K562 (cell line): ENCODE measurements around the gene SLC13A4. TPM values are rescaled to one million over a fixed set of nuclear protein-coding genes. Genes with fewer than 3 reads are reported as not detected.
A peak's percentile ranks its signal among the peaks of the same experiment; 100 is the strongest.

Experiments used
- CBX8 ChIP-seq: fragments of 200-600 bp; sonication (generic); IDR thresholded peaks from 2 replicates; pipeline ENCODE4 v1.6.1; 2012; ENCODE audit warnings: borderline replicate concordance, mixed run types, low read depth, mild to moderate bottlenecking, moderate library complexity, mixed read lengths, low read length, control low read depth, inconsistent platforms; ENCODE audit not compliant: poor library complexity, severe bottlenecking; ENCODE audit errors: extremely low read depth
- CSDE1 ChIP-seq, 2 experiments: fragments of 450-650 bp; IDR thresholded peaks; 2 replicates each; pipeline ENCODE4 v1.6.1; 2016; ENCODE audit warnings: mild to moderate bottlenecking in 1 of 2
- IFI16 ChIP-seq: fragments of 250-450 bp; sonication (Bioruptor Pico); IDR thresholded peaks from 2 replicates; pipeline ENCODE4 v2.1.2; 2022; ENCODE audit warnings: mild to moderate bottlenecking, inconsistent platforms
- MECOM ChIP-seq: fragments of 250-450 bp; sonication (Bioruptor Pico); IDR thresholded peaks from 2 replicates; pipeline ENCODE4 v1.8.0; 2022; ENCODE audit warnings: inconsistent platforms
- ZKSCAN8 ChIP-seq: fragments of 200-800 bp; sonication (Bioruptor generic); IDR thresholded peaks from 2 replicates; pipeline ENCODE4 v1.6.1; 2016; ENCODE audit warnings: missing genetic modification characterization, missing compliant biosample characterization
- ZNF133 ChIP-seq: fragments of 250-450 bp; sonication (Bioruptor Pico); IDR thresholded peaks from 2 replicates; pipeline ENCODE4 v1.4.0; 2020; ENCODE audit warnings: mild to moderate bottlenecking
- ZNF146 ChIP-seq: IDR thresholded peaks from one replicate; pipeline ENCODE4 v1.6.1; 2018; ENCODE audit warnings: missing compliant biosample characterization; ENCODE audit not compliant: unreplicated experiment
- ZNF174 ChIP-seq: fragments of 250-450 bp; sonication (Bioruptor Pico); IDR thresholded peaks from 2 replicates; pipeline ENCODE4 v1.4.0; 2020; ENCODE audit warnings: mild to moderate bottlenecking
- ZNF263 ChIP-seq: sonication (generic); formaldehyde crosslinking; IDR thresholded peaks from 2 replicates; pipeline ENCODE4 v1.8.0; 2022; ENCODE audit warnings: mild to moderate bottlenecking, missing genetic modification reagents, borderline replicate concordance
- ZNF354B ChIP-seq: fragments of 250-450 bp; sonication (Bioruptor Pico); IDR thresholded peaks from 2 replicates; pipeline ENCODE4 v1.4.0; 2020
- polyA plus RNA-seq, 8 experiments: library from polyadenylated mRNA; depleted of rRNA in 4 of 8; stranded (reverse) in 5 of 8; unstranded in 3 of 8; fragments of >200 nt; fragmentation: Nextera tagmentation in 2 of 8; fragmentation: Illumina TruSeq in 1 of 8; extraction: Ambion mirVana in 2 of 8; extraction: Trizol in 1 of 8; gene quantifications; 2 replicates each; pipeline versions ENCODE4 v1.2.1 to v1.2.3, GENCODE V29; 2011 to 2014; ENCODE audit warnings: inconsistent platforms in 1 of 8, missing spikeins in 1 of 8
- total RNA-seq, 7 experiments: library from RNA; depleted of rRNA in 6 of 7; stranded (reverse); fragments of >200 nt in 6 of 7; fragmentation: Illumina TruSeq in 2 of 7; extraction: Trizol in 2 of 7; gene quantifications; 2 replicates each; pipeline versions ENCODE4 v1.2.1 to v1.2.3, GENCODE V29; 2011 to 2021; ENCODE audit warnings: low replicate concordance in 1 of 7
- TF ChIP-seq, protein P1 (sequence below): fragments of 450-650 bp; formaldehyde crosslinking; IDR thresholded peaks from 2 replicates; pipeline ENCODE4 v1.4.0; 2020; ENCODE audit warnings: mild to moderate bottlenecking, moderate library complexity
- TF ChIP-seq, protein P2 (sequence below): fragments of 450-650 bp; formaldehyde crosslinking; conservative IDR thresholded peaks from 2 replicates; pipeline ENCODE4 v1.4.0; 2022; ENCODE audit warnings: mild to moderate bottlenecking, missing genetic modification characterization
- TF ChIP-seq, protein P3 (sequence below): fragments of 250-450 bp; sonication (Bioruptor Pico); IDR thresholded peaks from 2 replicates; pipeline ENCODE4 v1.5.0; 2020; ENCODE audit warnings: mild to moderate bottlenecking
- TF ChIP-seq, protein P4 (sequence below): fragments of 200-800 bp; sonication (Bioruptor generic); IDR thresholded peaks from 2 replicates; pipeline ENCODE4 v1.6.1; 2017; ENCODE audit warnings: missing genetic modification characterization, missing compliant biosample characterization

Gene SLC13A4
- total and polyA plus RNA-seq, 9 of the 15 experiments (the other 6 are each of a cell fraction or from before 2014, with no cell fraction given): 0.11 to 1.0 (median 0.36) TPM

DNA sequence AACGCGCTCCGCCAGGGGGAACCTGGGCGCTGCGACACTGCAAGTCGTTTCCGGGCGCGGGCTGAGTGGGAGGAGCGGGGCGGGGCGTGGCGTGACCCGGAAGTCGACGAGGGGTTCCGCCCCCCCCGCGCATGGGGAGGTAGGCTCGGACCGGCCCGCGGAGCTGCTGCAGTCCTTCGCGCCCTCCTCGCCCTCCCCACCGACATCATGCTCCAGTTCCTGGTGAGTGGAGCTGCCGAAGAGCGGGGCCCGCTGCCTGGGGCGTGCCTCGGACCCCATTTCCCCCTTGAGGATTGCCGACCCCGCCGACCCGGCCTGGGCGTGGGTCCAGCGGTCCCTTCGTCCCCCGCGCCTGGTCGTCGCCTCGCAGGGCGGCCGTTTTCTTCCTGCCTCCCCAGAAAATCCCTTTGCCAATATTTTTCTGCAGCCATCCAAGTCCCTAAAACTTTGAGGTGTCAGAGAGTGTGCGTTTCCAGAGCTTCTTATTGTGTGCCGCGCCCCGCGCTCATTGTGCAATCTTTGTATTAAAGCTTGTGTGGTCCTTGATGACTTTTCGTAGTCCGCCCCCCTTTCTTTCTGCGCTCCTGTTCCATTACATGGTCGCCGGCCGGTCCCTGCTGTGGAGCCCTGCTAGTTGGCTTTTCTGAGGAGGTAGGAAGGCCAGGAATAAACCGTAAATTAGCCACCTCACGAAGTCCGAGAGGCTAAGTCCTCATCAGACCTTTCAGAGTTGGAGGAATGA, 65.4 kb downstream of the SLC13A4 start, which contains the start of gene STMP1 (continued):
- TF ChIP-seq CBX8 (no peak), ZNF146 (CRISPR knock-in tag) (no peak), ZKSCAN8 (CRISPR knock-in tag) (no peak; the same call in 1 of the 2 replicates), IFI16 (no peak), ZNF174 (CRISPR knock-in tag) (no peak), ZNF354B (CRISPR knock-in tag) (no peak), ZNF133 (no peak), MECOM (CRISPR knock-in tag) (no peak), CSDE1 (IDR thresholded peaks at IDR 0.05) (no peak; a peak in 1 of 4 replicates), ZNF263 (CRISPR knock-in tag) (peak; percentile 77; the same call in 1 of the 2 replicates)
- TF ChIP-seq, protein P1, sequence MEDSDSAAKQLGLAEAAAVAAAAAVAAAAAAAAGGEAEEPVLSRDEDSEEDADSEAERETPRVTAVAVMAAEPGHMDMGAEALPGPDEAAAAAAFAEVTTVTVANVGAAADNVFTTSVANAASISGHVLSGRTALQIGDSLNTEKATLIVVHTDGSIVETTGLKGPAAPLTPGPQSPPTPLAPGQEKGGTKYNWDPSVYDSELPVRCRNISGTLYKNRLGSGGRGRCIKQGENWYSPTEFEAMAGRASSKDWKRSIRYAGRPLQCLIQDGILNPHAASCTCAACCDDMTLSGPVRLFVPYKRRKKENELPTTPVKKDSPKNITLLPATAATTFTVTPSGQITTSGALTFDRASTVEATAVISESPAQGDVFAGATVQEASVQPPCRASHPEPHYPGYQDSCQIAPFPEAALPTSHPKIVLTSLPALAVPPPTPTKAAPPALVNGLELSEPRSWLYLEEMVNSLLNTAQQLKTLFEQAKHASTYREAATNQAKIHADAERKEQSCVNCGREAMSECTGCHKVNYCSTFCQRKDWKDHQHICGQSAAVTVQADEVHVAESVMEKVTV (CRISPR knock-in tag): peak; percentile 58; the same call in 1 of the 2 replicates
- TF ChIP-seq, protein P2, sequence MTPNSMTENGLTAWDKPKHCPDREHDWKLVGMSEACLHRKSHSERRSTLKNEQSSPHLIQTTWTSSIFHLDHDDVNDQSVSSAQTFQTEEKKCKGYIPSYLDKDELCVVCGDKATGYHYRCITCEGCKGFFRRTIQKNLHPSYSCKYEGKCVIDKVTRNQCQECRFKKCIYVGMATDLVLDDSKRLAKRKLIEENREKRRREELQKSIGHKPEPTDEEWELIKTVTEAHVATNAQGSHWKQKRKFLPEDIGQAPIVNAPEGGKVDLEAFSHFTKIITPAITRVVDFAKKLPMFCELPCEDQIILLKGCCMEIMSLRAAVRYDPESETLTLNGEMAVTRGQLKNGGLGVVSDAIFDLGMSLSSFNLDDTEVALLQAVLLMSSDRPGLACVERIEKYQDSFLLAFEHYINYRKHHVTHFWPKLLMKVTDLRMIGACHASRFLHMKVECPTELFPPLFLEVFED (CRISPR knock-in tag): no peak
- TF ChIP-seq, protein P3, sequence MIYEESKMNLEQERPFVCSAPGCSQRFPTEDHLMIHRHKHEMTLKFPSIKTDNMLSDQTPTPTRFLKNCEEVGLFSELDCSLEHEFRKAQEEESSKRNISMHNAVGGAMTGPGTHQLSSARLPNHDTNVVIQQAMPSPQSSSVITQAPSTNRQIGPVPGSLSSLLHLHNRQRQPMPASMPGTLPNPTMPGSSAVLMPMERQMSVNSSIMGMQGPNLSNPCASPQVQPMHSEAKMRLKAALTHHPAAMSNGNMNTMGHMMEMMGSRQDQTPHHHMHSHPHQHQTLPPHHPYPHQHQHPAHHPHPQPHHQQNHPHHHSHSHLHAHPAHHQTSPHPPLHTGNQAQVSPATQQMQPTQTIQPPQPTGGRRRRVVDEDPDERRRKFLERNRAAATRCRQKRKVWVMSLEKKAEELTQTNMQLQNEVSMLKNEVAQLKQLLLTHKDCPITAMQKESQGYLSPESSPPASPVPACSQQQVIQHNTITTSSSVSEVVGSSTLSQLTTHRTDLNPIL: 0 out of 2 replicates have a peak, but pooled peaks have one; percentile 20
- TF ChIP-seq, protein P4, sequence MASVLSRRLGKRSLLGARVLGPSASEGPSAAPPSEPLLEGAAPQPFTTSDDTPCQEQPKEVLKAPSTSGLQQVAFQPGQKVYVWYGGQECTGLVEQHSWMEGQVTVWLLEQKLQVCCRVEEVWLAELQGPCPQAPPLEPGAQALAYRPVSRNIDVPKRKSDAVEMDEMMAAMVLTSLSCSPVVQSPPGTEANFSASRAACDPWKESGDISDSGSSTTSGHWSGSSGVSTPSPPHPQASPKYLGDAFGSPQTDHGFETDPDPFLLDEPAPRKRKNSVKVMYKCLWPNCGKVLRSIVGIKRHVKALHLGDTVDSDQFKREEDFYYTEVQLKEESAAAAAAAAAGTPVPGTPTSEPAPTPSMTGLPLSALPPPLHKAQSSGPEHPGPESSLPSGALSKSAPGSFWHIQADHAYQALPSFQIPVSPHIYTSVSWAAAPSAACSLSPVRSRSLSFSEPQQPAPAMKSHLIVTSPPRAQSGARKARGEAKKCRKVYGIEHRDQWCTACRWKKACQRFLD: no peak
